ENCODE results near the gene ALDH1B1.
"Not testable (repeated sequence)": the region's sequence is repeated elsewhere in the genome, so short reads cannot be mapped to it uniquely, and the experiment has no call there.

ALDH1B1 gene

DNA sequence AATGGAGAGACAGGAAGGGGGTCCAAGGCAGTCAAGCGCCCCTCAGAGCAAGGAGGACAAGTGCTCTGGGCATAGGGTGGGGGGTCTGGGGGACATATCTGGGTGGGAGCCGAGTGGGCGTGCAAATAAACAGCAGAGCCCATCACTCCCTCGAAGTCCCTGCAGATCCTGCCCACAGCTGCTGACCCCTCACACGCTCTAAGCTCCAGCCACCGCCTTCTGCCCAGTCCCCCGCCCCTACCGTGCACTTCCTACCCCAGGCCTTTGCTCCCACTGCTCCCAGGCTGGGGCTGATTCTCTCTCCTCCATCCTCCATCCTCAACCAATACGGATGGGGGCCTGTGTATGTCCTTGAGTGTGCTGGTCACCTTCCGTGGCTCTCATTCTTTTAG is 16.9 kb upstream of the ALDH1B1 start:
- POLR2A ChIA-PET, result no interaction called here
- no peak for DNase-seq (ENCODE audit: extremely low spot score)
- no peak for TF ChIP-seq ELF4 (IDR thresholded peaks at IDR 0.05)
- TF ChIP-seq FOXM1 (IDR thresholded peaks at IDR 0.05; ENCODE audit: borderline replicate concordance), result no peak
- no peak for TF ChIP-seq FOXA1 (IDR thresholded peaks at IDR 0.05)
- no peak for TF ChIP-seq SP1 (IDR thresholded peaks at IDR 0.05)
- no peak for TF ChIP-seq L3MBTL2 (conservative IDR thresholded peaks at IDR 0.05)
- TF ChIP-seq FOXK2 (IDR thresholded peaks at IDR 0.05), result no peak
- TF ChIP-seq, protein P1, sequence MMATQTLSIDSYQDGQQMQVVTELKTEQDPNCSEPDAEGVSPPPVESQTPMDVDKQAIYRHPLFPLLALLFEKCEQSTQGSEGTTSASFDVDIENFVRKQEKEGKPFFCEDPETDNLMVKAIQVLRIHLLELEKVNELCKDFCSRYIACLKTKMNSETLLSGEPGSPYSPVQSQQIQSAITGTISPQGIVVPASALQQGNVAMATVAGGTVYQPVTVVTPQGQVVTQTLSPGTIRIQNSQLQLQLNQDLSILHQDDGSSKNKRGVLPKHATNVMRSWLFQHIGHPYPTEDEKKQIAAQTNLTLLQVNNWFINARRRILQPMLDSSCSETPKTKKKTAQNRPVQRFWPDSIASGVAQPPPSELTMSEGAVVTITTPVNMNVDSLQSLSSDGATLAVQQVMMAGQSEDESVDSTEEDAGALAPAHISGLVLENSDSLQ (IDR thresholded peaks at IDR 0.05), result no peak
- no peak for TF ChIP-seq ZNF384 (IDR thresholded peaks at IDR 0.05)
- TF ChIP-seq HDGF (IDR thresholded peaks at IDR 0.05; ENCODE audit: borderline replicate concordance), result no peak
- no peak for TF ChIP-seq NFRKB (IDR thresholded peaks at IDR 0.05)
- no peak for TF ChIP-seq CTBP1 (IDR thresholded peaks at IDR 0.05; ENCODE audit: borderline replicate concordance)
- TF ChIP-seq ARNT (IDR thresholded peaks at IDR 0.05), result no peak
- TF ChIP-seq TARDBP (IDR thresholded peaks at IDR 0.05), result no peak
- CTCF ChIA-PET, result interaction anchor here (0.8 kb wide), 1 partner anchor 44 kb away, joined by 4 read pairs; no protein-coding TSS in a partner anchor

DNA sequence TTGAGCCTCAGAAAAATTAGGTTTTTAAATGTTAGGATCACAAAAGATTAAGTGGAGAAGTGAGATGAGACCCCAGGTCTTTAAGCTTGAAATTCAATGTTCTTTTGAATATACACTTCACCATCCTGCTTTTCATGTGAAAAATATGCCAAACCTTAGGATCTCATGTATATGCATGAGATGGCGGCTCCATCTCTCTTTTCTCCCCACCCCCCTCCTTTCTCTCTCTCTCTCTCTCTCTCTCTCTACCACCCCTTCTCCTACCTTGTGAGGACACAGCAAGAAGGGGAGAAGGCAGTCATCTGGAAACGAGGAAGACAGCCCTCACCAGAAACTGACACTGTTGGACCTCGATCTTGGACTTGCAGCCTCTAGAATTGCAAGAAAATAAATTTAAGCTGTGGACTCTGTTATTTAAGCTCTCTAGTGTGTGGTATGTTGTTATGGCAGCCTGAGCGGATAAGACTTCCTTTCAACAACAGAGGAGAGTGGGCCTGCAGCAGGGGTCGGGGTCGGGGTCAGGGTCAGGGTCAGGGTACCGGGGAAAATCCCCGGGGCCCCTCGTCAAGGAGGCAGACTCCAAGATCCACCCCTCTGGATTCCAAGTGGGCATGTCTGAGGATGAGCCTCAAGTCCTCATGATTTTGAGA is 16.4 kb upstream of the ALDH1B1 start:
- CTCF ChIA-PET, result no interaction called here

DNA sequence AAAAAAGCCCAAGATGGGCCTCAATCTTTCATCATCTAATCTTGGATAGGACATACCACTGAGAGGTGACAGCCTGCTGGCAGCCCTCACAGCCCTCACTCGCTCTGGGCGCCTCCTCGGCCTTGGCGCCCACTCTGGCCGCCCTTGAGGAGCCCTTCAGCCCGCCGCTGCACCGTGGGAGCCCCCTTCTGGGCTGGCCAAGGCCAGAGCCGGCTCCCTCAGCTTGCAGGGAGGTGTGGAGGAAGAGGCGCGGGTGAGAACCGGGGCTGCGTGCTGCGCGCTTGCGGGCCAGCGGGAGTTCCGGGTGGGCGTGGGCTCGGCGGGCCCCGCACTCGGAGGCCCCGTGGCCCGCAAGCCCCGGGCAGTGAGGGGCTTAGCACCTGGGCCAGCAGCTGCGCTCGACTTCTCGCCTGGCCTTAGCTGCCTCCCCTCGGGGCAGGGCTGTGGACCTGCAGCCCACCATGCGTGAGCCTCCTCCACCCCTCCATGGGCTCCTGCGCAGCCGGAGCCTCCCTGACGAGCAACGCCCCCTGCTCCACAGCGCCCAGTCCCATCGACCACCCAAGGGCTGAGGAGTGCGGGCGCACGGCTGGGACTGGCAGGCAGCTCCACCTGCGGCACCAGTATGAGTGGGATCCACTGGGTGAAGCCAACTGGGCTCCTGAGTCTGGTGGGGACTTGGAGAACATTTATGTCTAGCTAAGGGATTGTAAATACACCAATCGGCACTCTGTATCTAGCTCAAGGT is 15.0 kb upstream of the ALDH1B1 start:
- DNase-seq (ENCODE audit: extremely low spot score); CTCF ChIA-PET; POLR2A ChIA-PET: not testable (repeated sequence)

More for the DNA sequence above, 16.4 kb upstream of the ALDH1B1 start:
- TF ChIP-seq CTBP1 (IDR thresholded peaks at IDR 0.05; ENCODE audit: borderline replicate concordance) (no peak), NFRKB (IDR thresholded peaks at IDR 0.05) (no peak), ELF4 (IDR thresholded peaks at IDR 0.05) (no peak), FOXA1 (IDR thresholded peaks at IDR 0.05) (no peak), TARDBP (IDR thresholded peaks at IDR 0.05) (no peak), SUZ12 (IDR thresholded peaks at IDR 0.05) (no peak), SP1 (IDR thresholded peaks at IDR 0.05) (no peak), FOXK2 (IDR thresholded peaks at IDR 0.05) (no peak), LEF1 (IDR thresholded peaks at IDR 0.05; ENCODE audit: borderline replicate concordance) (no peak), ZNF384 (IDR thresholded peaks at IDR 0.05) (no peak), HDGF (IDR thresholded peaks at IDR 0.05; ENCODE audit: borderline replicate concordance) (no peak)
- TF ChIP-seq, protein P1 (IDR thresholded peaks at IDR 0.05), result no peak
- POLR2A ChIA-PET, result no interaction called here
- DNase-seq (ENCODE audit: extremely low spot score), result no peak

DNA sequence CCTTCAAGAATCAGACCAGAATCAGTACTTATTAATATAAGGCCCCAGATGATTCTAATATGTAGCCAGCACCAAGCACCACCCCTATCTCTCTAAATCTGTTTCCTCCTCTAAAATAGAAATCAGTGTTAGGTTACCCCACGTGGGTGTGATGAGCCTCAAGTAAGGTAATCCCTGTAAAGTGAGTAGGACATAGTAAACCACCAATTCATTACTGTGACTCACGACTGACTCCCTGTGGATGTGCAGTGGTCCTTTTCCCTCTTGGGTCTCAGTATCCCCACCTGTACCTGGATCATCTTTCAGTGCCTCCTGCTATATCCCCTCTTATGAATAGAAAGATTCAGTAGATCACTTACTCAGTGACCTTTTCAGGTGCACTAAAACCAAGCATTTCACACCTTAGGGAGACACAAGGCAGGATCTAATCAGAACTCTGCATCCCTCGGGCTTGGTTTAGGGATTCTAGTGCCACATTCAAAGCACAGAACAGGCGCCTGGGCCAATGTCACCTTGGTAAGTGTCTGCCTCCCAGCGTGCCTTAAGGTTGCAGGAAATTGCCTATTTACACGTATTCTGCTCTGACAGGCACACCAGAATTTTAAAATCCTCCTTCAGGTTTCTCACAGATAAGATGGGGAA is 12.2 kb upstream of the ALDH1B1 start:
- ChIA-PET POLR2A (no interaction called here), CTCF (interaction anchor here (0.7 kb wide), 1 partner anchor 34 kb away, joined by 3 read pairs; no protein-coding TSS in a partner anchor)
- no peak for TF ChIP-seq BHLHE40 (IDR thresholded peaks at IDR 0.05; ENCODE audit: borderline replicate concordance)
- TF ChIP-seq FOXK2 (IDR thresholded peaks at IDR 0.05), result no peak
- no peak for TF ChIP-seq ARNT (IDR thresholded peaks at IDR 0.05)
- no peak for TF ChIP-seq ZNF384 (IDR thresholded peaks at IDR 0.05)
- no peak for TF ChIP-seq ELF4 (IDR thresholded peaks at IDR 0.05)
- DNase-seq (ENCODE audit: extremely low spot score), result no peak

DNA sequence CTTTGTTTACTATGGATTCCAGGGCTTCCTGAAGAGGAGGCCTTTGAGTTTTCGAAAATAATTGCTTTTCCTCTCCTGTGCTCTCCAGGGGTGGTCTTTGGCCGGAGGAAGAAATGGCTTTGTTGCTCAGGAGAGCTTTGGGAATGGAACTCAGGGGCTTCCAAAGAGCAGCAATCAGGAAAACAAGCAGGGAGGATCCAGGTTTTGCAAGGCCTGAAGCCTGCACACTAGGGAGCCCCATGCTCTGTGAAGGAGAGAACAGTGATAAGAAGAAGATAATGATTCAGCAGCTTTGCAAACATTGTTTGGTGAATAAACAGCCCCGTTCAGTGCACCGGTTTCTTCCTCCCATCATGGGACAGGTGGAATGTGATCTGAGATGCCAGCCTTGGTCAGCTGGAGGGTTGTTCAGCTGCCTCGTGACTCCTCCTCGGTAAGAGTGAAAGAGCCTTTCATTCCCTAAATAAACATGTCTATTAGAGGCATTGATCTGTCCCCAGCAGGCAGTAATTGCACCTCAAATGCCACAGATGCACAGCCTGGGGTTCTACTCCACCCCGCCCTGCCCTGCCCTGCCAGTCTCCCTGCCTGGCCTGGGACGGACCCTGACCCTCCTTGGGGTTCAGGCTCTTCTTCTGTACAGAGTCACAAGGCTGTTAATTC is 11.5 kb upstream of the ALDH1B1 start:
- CTCF ChIA-PET, result interaction anchor here (0.7 kb wide), 1 partner anchor 33 kb away, joined by 3 read pairs; no protein-coding TSS in a partner anchor
- POLR2A ChIA-PET, result no interaction called here

More for the DNA sequence above, 11.5 kb upstream of the ALDH1B1 start:
- DNase-seq (ENCODE audit: extremely low spot score), result no peak
- TF ChIP-seq LEF1 (IDR thresholded peaks at IDR 0.05; ENCODE audit: borderline replicate concordance) (no peak), SUZ12 (IDR thresholded peaks at IDR 0.05) (no peak), FOXK2 (IDR thresholded peaks at IDR 0.05) (no peak), FOXA1 (IDR thresholded peaks at IDR 0.05) (no peak), ZNF384 (IDR thresholded peaks at IDR 0.05) (no peak), ARNT (IDR thresholded peaks at IDR 0.05) (no peak), TARDBP (IDR thresholded peaks at IDR 0.05) (no peak), CTBP1 (IDR thresholded peaks at IDR 0.05; ENCODE audit: borderline replicate concordance) (no peak), BHLHE40 (IDR thresholded peaks at IDR 0.05; ENCODE audit: borderline replicate concordance) (no peak), FOXM1 (IDR thresholded peaks at IDR 0.05; ENCODE audit: borderline replicate concordance) (no peak), HDGF (IDR thresholded peaks at IDR 0.05; ENCODE audit: borderline replicate concordance) (no peak), L3MBTL2 (conservative IDR thresholded peaks at IDR 0.05) (no peak)
- TF ChIP-seq, protein P1 (IDR thresholded peaks at IDR 0.05), result no peak
